Measurements from ENCODE around the gene PRKCZ. TPM values are rescaled to one million over a fixed set of nuclear protein-coding genes. Genes with fewer than 3 reads are reported as not detected.

Gene PRKCZ
- total and polyA plus RNA-seq, 2 experiments from 2014 or later = 26.2 to 36.9 TPM

GRCh38 chr1:2078170-2078569 is 28.0 kb downstream of the PRKCZ start:
- Mint-ChIP-seq H3K27ac (no peak overlapping the region), H3K36me3 (ENCODE audit: low read depth) (peaks cover 44% of the 10 kb centered on the region), H3K27me3 (ENCODE audit: insufficient read depth, low read depth, poor library complexity) (peaks cover 16% of the 10 kb centered on the region), H3K9me3 (peaks cover 22% of the 10 kb centered on the region), H3K4me3 (no peak overlapping the region), H3K4me1 (peaks cover 13% of the 10 kb centered on the region)
- Histone ChIP-seq H3K4me1 (ENCODE audit: insufficient read depth) (no peaks in the 10 kb centered on the region), H3K4me3 (no peak overlapping the region), H3K9me2 (ENCODE audit: insufficient read depth) (no peaks in the 10 kb centered on the region), H3F3A (replicated peaks; ENCODE audit: low read depth) (no peaks in the 10 kb centered on the region), H3K4me2 (no peak overlapping the region), H3K36me3 (ENCODE audit: insufficient read depth) (peaks cover 9% of the 10 kb centered on the region; the same call in 1 of the 2 replicates), H3K27ac (ENCODE audit: low read depth) (no peak overlapping the region), H2AFZ (no peak overlapping the region), H3K79me2 (replicated peaks; ENCODE audit: insufficient read depth) (peaks cover 68% of the 10 kb centered on the region), H3K27me3 (ENCODE audit: insufficient read depth) (no peaks in the 10 kb centered on the region), H4K20me1 (replicated peaks; ENCODE audit: insufficient read depth) (peaks cover 8% of the 10 kb centered on the region; the same call in 1 of the 2 replicates)
- TF ChIP-seq ZNF462 (CRISPR knock-in tag; IDR thresholded peaks at IDR 0.05) (no peak), REST (IDR thresholded peaks at IDR 0.05; ENCODE audit: unreplicated experiment) (no peak), EZH2phosphoT487 (IDR thresholded peaks at IDR 0.05; ENCODE audit: unreplicated experiment) (no peak), EZH2 (IDR thresholded peaks at IDR 0.05; ENCODE audit: low read depth, unreplicated experiment) (no peak), ETS1 (IDR thresholded peaks at IDR 0.05) (no peak), ZNF331 (CRISPR knock-in tag; IDR thresholded peaks at IDR 0.05; ENCODE audit: low read depth) (no peak), JUNB (IDR thresholded peaks at IDR 0.05; ENCODE audit: unreplicated experiment) (no peak), ZNF114 (CRISPR knock-in tag; IDR thresholded peaks at IDR 0.05) (no peak), CREB1 (CRISPR knock-in tag; IDR thresholded peaks at IDR 0.05; ENCODE audit: low read depth) (no peak), NANOG (IDR thresholded peaks at IDR 0.05; ENCODE audit: borderline replicate concordance) (no peak), POLR2AphosphoS5 (IDR thresholded peaks at IDR 0.05; ENCODE audit: low read depth) (no peak), STAT1 (IDR thresholded peaks at IDR 0.05; ENCODE audit: unreplicated experiment) (no peak), CTCF (conservative IDR thresholded peaks at IDR 0.05; ENCODE audit: low read depth in 2 of 2) (no peak)
- DNase-seq (ENCODE audit: low spot score) = no peak
- no peak for ATAC-seq
